GM21390 (cell line): ENCODE results near the gene PLA2G3.

ENCODE experiments used
- ATAC-seq: cut with Tn5 transposase; IDR thresholded peaks from one replicate; pipeline ENCODE4 v1.9.1; 2021; ENCODE audit not compliant: unreplicated experiment

Gene PLA2G3

GRCh38 chr22:31087744-31088215 lies 52.5 kb downstream of the PLA2G3 start:
- no peak for ATAC-seq

- no peak for ATAC-seq
Observed at GRCh38 chr22:31086703-31087330, 53.5 kb downstream of the PLA2G3 start.

DNA sequence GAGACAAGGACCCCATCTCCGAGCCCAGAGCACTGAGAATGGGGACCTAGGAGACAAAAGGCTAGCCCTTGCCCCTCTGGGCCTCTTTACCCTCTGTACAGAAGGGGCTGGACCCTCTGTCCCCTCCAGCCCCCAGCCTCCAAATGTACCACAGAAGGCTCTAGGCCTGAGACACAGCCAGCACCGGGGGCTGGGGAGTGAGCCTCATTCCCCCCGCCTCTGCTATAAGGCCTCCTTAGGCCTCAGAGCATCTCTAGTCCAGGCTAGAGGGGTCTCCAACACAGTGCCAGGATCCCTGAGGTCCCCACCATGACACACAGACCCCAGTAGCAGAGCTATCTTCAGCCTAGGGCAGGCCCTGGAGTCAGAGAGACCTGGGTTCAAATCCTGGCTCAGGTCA lies 54.4 kb downstream of the PLA2G3 start:
- no peak for ATAC-seq

DNA sequence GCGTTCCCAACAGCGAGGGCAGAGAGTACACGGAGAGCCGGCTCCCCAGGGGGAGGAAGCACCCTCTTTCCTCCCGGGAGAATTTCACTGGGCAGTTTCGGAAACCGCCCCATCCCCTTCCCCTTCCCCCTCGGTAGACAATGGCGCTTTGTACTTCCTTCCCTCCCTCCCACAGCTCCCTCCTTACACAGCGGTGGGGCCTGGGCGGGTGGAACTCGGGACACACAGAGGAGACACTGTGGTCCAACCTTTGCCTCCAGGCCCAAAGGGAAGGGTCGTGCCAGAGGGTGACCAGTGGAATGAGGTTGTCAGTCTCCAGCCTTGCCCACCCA lies 54.8 kb downstream of the PLA2G3 start:
- no peak for ATAC-seq

DNA sequence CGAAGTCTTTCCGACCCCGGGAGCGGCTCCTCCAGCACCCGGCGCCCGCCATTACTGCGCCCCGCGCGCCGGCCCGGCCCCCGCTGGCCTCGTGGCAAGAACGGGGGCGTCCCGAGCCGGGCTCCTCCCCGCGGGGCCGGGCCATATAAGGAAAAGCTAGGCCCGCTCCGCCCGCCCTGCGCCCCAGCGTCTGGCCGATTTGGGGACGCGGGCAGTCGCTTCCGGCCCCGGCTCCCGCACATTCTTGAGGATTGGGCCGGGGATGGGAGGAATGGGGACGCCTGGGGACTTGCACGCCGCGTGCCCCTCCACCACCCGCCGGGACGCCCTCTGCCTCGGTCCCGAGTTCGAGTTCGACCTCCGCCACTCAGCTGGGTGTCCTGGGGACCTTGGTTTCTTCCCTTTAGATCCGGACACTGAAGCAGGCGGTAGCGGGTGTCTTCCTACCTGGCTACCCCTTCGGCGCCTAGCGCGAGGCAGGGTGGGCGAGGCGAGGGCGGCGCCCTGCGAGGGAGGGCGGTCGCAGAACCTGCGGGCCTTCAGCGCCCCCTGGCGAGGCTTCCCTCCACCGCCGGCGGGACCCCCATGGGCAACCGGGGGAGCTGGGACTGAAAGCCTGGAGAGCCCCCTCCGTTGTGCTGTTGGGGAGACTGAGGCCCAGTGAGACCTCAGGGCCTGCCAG lies 55.4 kb downstream of the PLA2G3 start:
- ATAC-seq: peak; percentile 52
